ENCODE results near the gene CGNL1.

DNA sequence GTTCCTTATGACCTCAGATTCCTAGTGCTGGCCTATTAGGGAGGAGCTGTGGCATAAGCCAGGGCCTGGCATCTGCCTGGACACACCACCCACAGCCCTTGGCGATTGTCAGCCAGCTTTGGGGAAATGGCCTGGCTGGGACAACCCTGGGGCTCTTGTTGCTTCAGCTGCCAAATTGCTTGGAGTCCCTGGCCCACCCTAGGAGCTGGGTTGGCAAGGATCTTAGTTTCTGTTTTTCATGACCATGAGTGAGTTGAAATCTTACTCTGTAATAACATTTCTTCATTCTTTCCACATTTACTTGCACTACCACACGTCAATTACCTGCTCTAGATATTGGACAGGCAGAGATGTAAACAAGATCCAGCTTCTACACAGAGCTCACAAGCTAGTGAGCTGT, 213.4 kb downstream of the CGNL1 start:
- TF ChIP-seq, protein P1, sequence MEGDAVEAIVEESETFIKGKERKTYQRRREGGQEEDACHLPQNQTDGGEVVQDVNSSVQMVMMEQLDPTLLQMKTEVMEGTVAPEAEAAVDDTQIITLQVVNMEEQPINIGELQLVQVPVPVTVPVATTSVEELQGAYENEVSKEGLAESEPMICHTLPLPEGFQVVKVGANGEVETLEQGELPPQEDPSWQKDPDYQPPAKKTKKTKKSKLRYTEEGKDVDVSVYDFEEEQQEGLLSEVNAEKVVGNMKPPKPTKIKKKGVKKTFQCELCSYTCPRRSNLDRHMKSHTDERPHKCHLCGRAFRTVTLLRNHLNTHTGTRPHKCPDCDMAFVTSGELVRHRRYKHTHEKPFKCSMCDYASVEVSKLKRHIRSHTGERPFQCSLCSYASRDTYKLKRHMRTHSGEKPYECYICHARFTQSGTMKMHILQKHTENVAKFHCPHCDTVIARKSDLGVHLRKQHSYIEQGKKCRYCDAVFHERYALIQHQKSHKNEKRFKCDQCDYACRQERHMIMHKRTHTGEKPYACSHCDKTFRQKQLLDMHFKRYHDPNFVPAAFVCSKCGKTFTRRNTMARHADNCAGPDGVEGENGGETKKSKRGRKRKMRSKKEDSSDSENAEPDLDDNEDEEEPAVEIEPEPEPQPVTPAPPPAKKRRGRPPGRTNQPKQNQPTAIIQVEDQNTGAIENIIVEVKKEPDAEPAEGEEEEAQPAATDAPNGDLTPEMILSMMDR (IDR thresholded peaks at IDR 0.05; ENCODE audit: low read length) = no peak
- no peak for TF ChIP-seq EZH2 (IDR thresholded peaks at IDR 0.05; ENCODE audit: borderline replicate concordance, low read length)
